Activated naive CD4-positive, alpha-beta T cell treated with anti-CD3 and anti-CD28 coated beads, Interleukin-2, amount 50 U/mL, for 72 hours (primary cell): ENCODE measurements around the gene CABLES1. TPM values are rescaled to one million over a fixed set of nuclear protein-coding genes. Genes with fewer than 3 reads are reported as not detected.
"Not testable (repeated sequence)": the region's sequence is repeated elsewhere in the genome, so short reads cannot be mapped to it uniquely, and the experiment has no call there.

Experiments used
- ATAC-seq, 2 donors: fragments of 150-1000 bp; cut with Tn5 transposase; 2 replicates each; pipeline ENCODE4 v1.10.0; 2021; ENCODE audit warnings: mild to moderate bottlenecking in 2 of 2, moderate library complexity in 2 of 2
- DNase-seq, 2 donors: peaks; one replicate each; pipeline ENCODE4 v3.0.0; 2021 to 2022; ENCODE audit warnings: low spot score in 2 of 2
- H3K27ac Mint-ChIP-seq, 2 donors: one replicate each; pipeline ENCODE4 v1.8.0; 2022; ENCODE audit warnings: mild to moderate bottlenecking in 2 of 2, mixed read lengths in 2 of 2
- H3K36me3 Mint-ChIP-seq, 2 donors: one replicate each; pipeline ENCODE4 v1.8.0; 2022; ENCODE audit warnings: mixed read lengths in 2 of 2
- H3K9me3 Mint-ChIP-seq, 2 donors: one replicate each; pipeline ENCODE4 v1.8.0; 2022; ENCODE audit warnings: mixed read lengths in 2 of 2
- total RNA-seq, 2 donors: library from RNA; stranded (reverse); gene quantifications; one replicate each; pipeline ENCODE4 v1.2.3, GENCODE V29; 2022

Gene CABLES1, protein sequence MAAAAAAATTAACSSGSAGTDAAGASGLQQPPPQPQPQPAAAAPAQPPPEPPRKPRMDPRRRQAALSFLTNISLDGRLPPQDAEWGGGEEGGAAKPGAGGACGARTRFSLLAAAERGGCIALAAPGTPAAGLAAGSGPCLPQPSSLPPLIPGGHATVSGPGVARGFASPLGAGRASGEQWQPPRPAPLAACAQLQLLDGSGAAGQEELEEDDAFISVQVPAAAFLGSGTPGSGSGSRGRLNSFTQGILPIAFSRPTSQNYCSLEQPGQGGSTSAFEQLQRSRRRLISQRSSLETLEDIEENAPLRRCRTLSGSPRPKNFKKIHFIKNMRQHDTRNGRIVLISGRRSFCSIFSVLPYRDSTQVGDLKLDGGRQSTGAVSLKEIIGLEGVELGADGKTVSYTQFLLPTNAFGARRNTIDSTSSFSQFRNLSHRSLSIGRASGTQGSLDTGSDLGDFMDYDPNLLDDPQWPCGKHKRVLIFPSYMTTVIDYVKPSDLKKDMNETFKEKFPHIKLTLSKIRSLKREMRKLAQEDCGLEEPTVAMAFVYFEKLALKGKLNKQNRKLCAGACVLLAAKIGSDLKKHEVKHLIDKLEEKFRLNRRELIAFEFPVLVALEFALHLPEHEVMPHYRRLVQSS
- total RNA-seq, result 1 to 10 TPM; 5.6 to 6.5 TPM

- H3K9me3 Mint-ChIP-seq, result no peaks in the 10 kb centered on the region
- DNase-seq (peak; percentile 44 to 66), ATAC-seq (peak; percentile 32 to 42)
- H3K36me3 Mint-ChIP-seq, result peaks cover 0 to 7% of the 10 kb centered on the region in 2 donors
- H3K27ac Mint-ChIP-seq, result peak within 1 kb of the TSS in 1 of 2 donors; percentile 87
Measured at GRCh38 chr18:23134780-23135549, at the start of gene CABLES1. Gene CABLES1 (plus strand): TSS chr18:23135485. CDS start chr18:23135763, 278 bp downstream.

GRCh38 chr18:23087352-23087751, 47.9 kb upstream of the CABLES1 start:
- ATAC-seq (no peak), DNase-seq (no peak)
- Mint-ChIP-seq H3K9me3 (no peaks in the 10 kb centered on the region), H3K27ac (no peak overlapping the region), H3K36me3 (no peaks in the 10 kb centered on the region)

- Mint-ChIP-seq H3K9me3 (no peaks in the 10 kb centered on the region), H3K27ac (no peak overlapping the region), H3K36me3 (no peaks in the 10 kb centered on the region)
- DNase-seq (no peak), ATAC-seq (no peak)
Measured at GRCh38 chr18:23088310-23088709, 47.0 kb upstream of the CABLES1 start.

DNA sequence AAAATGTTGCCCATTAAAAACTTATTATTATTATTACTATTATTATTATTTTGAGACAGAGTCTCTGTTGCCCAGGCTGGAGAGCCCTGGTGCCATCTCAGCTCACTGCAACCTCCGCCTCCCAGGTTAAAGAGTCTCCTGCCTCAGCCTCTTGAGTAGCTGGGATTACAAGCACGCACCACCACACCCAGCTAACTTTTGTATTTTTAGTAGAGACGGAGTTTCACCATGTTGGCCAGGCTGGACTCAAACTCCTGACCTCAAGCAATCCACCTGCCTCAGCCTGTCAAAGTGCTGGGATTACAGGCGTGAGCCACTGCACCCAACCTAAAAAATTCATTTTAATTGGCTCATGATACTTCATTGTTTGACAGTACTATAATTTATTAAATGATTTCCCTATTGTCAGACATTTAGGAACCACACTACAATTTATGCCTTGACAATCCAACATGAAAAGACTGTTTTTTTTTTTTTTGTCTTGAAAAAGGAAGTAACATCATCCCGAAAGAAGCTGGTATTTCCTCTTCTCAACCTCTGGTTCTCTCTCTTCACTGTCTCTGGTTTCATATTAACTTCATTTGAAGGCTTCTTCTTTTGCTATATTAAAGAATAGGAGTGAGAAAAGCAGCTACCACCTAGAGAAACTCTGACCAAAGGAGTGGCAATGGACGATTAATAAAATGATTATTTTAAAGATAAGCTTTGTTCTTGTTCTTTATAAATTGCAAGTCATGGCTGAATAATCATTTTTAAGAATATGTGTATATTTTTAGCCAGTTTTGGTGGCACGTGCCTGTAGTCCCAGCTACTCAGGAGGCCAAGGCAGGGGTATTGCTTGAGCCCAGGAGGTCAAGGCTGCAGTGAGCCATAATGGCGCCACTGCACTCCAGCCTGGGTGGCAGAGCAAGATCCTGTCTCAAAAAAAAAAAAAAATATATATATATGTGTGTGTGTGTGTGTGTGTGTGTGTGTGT, 44.0 kb upstream of the CABLES1 start:
- H3K27ac Mint-ChIP-seq, H3K36me3 Mint-ChIP-seq, ATAC-seq, H3K9me3 Mint-ChIP-seq, DNase-seq: not testable (repeated sequence)

DNA sequence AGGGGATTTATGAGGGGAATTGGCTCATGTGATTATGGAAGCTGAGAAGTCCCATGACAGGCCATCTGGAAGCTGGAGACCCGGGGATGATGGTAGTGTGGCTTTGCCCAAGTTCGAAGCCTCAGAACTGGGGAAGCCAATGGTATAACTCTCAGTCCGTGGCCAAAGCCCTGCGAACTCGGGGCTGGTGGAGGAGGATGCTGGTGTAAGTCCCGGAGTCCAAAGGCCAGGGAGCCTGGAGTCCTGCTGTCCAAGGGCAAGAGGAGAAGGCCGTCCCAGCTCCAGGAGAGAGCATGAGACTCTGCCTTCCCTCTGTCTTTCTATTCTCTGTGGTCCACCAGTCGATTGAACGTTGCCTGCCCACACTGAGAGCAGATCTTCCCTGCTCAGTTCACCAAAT, 43.2 kb upstream of the CABLES1 start:
- H3K9me3 Mint-ChIP-seq, result no peaks in the 10 kb centered on the region
- DNase-seq, result no peak
- no peaks in the 10 kb centered on the region for H3K36me3 Mint-ChIP-seq
- no peak for ATAC-seq
- peak overlapping the region in 1 of 2 donors; percentile 8 for H3K27ac Mint-ChIP-seq

- not testable (repeated sequence) for H3K27ac Mint-ChIP-seq, H3K9me3 Mint-ChIP-seq, ATAC-seq, DNase-seq, H3K36me3 Mint-ChIP-seq
Measured at GRCh38 chr18:23093130-23093529, 42.2 kb upstream of the CABLES1 start.

DNA sequence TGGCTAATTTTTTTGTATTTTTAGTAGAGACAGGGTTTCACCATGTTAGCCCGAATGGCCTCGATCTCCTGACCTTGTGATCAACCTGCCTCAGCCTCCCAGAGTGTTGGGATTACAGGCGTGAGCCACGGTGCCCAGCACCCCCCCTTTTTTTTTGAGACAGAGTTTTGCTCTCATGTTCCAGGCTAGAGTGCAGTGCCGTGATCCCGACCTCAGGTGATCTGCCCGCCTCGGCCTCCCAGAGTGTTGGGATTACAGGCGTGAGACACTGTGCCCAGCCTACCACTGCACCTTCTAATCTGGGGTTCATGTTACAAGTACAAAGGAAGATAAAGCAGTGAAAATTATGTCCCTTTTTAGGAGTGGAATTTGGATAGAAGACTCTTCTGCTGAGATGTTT, 41.5 kb upstream of the CABLES1 start:
- Mint-ChIP-seq H3K9me3 (no peaks in the 10 kb centered on the region), H3K36me3 (no peaks in the 10 kb centered on the region), H3K27ac (no peak overlapping the region)
- ATAC-seq, result no peak
- no peak for DNase-seq

- ATAC-seq, result no peak
- DNase-seq, result no peak
- Mint-ChIP-seq H3K9me3 (no peaks in the 10 kb centered on the region), H3K36me3 (no peaks in the 10 kb centered on the region), H3K27ac (no peak overlapping the region)
Measured at GRCh38 chr18:23094411-23095190, 40.7 kb upstream of the CABLES1 start.

DNA sequence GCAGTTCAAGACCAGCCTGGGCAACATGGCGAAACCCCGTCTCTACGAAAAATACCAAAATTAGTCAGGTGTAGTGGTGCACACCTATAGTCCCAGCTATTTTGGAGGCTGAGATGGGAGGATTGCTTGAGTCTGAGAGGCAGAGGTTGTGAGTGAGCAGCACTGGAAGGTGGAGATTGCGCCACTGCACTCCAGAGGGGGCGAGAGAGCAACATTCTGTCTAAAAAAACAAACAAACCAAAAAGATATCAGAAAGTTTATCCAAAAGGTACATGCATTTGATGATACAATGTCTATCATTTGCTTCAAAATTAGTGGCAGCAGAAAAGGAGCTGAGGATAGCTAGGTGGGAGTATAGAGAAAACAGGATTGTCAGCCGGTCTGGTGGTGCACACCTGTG, 39.8 kb upstream of the CABLES1 start:
- no peak for DNase-seq
- Mint-ChIP-seq H3K36me3 (no peaks in the 10 kb centered on the region), H3K9me3 (no peaks in the 10 kb centered on the region), H3K27ac (no peak overlapping the region)
- ATAC-seq, result no peak

- not testable (repeated sequence) for H3K9me3 Mint-ChIP-seq, H3K36me3 Mint-ChIP-seq, ATAC-seq, H3K27ac Mint-ChIP-seq, DNase-seq
Measured at GRCh38 chr18:23097016-23097415, 38.3 kb upstream of the CABLES1 start.

- no peak overlapping the region for H3K27ac Mint-ChIP-seq
- no peak for DNase-seq
- H3K36me3 Mint-ChIP-seq, result no peaks in the 10 kb centered on the region
- ATAC-seq, result no peak
- H3K9me3 Mint-ChIP-seq, result no peaks in the 10 kb centered on the region
Measured at GRCh38 chr18:23099621-23100020, 35.7 kb upstream of the CABLES1 start.

GRCh38 chr18:23101861-23102432, 33.3 kb upstream of the CABLES1 start:
- ATAC-seq, result no peak
- DNase-seq, result no peak
- no peaks in the 10 kb centered on the region for H3K9me3 Mint-ChIP-seq

DNA sequence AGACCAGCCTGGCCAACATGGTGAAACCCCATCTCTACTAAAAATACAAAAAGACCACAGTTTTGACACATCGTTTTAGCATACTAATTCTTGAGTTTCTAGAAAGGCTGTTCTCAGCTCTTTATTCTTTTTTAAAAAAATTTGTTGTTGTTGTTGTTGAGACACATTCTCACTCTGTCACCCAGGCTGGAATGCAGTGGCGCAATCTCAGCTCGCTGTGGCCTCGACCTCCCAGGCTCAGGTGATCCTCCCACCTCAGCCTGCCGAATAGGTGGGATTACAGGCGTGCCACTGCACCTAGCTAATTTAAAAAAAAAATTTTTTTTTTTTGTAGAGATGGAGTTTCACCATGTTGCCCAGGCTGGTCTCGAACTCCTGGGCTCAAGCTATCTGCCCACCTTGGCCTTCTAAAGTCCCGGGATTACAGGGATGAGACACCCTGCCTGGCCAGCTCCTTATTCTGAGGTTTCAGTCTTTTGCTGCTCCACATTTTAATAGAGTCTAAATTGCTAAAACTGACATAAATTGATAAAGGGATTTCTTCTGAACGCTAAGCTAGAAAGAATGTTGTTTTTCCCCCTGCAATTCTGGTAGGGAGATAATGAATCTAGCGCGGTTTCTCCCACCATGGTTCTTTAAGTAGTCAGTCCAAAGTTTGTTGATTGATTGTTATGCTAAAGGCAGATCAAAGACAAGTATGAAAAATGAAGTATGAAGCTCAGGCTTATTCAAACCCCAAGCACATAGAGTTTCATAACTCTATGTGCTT, 32.6 kb upstream of the CABLES1 start:
- DNase-seq (no peak), ATAC-seq (no peak)
- no peaks in the 10 kb centered on the region for H3K9me3 Mint-ChIP-seq
- H3K36me3 Mint-ChIP-seq, result no peaks in the 10 kb centered on the region
- no peak overlapping the region for H3K27ac Mint-ChIP-seq

More at GRCh38 chr18:23101861-23102432, 33.3 kb upstream of the CABLES1 start:
- Mint-ChIP-seq H3K27ac (no peak overlapping the region), H3K36me3 (no peaks in the 10 kb centered on the region)

DNA sequence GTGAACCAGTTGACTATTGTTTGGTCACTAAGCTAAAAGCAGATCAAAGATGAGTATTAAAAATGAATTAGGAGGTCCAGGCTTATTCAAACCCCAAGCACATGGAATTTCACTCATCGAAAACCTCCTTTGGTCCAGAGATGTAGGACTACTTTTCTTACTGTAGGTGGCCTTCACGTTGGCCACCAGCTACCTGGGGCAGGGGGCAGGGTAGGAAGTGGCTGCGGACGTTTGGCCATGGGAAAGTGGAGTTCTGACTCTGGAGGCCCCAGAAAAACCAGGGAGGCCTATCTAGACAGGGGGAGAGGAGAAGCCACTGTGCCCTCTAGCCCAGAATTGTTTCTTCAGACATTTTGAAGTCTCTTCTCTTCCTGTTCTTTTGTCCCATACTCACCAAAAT, 31.8 kb upstream of the CABLES1 start:
- DNase-seq (no peak), ATAC-seq (no peak)
- Mint-ChIP-seq H3K36me3 (no peaks in the 10 kb centered on the region), H3K27ac (no peak overlapping the region), H3K9me3 (no peaks in the 10 kb centered on the region)

DNA sequence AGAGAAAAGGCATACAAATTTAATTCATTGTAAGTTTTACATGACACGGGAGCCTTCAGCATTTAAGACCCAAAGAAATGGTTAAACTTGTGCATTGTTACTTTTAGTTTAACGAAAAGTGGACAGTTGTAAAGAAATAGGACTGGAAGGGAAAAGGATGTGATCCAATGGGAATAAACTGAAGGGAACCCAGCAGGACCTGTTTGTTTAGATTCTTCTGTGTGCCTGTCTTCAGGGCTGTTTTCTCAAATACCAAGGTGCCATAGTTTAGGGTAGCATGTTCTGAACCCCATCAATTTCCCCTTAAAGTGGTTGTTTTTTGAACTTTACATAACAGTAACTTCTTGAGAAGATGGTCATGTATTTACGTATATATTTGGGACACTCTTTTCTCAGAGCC, 30.3 kb upstream of the CABLES1 start:
- Mint-ChIP-seq H3K9me3 (no peaks in the 10 kb centered on the region), H3K36me3 (no peaks in the 10 kb centered on the region), H3K27ac (no peak overlapping the region)
- ATAC-seq, result no peak
- no peak for DNase-seq
